ENCODE measurements around the gene COL7A1. TPM values are rescaled to one million over a fixed set of nuclear protein-coding genes. Genes with fewer than 3 reads are reported as not detected.

Gene COL7A1
- total RNA-seq, 1 experiment from 2014 or later: 22.9 TPM

DNA sequence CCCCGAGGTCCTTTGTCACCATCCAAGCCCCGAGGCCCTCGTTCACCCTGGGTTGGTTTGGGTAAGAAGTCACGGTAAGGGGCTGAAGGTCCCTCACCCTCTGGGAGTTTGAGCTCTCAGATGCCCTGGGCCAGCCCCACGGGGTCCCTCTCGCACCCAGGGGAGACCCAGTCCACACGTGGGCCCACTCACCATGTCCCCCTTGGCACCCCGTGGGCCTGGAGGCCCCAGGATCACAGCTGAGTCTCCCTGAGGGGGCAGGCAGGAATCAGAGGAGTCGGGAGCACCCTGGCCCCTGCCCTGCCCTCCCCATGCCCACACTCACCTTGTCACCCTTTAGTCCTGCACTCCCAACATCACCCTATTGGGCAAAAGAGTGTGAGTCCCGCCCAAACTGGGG is 25.7 kb downstream of the COL7A1 start:
- no peaks in the 10 kb centered on the region for H4K20me1 ChIP-seq (ENCODE audit: control insufficient read depth, insufficient read depth, insufficient read length)
- H3K4me2 ChIP-seq (ENCODE audit: insufficient read depth, insufficient read length, low read length): no peak overlapping the region

More for the DNA sequence above, 25.7 kb downstream of the COL7A1 start:
- H3K9me3 Mint-ChIP-seq: no peaks in the 10 kb centered on the region
- no peaks in the 10 kb centered on the region for H3K23me2 ChIP-seq (ENCODE audit: insufficient read length, low read depth, low read length, poor library complexity, severe bottlenecking)
- H3K79me1 ChIP-seq (ENCODE audit: insufficient read depth, low read depth, low read length, poor library complexity, severe bottlenecking): no peaks in the 10 kb centered on the region
- no peaks in the 10 kb centered on the region for H3K9me3 ChIP-seq (ENCODE audit: control insufficient read depth, low read depth, low read length)
- no peaks in the 10 kb centered on the region for H3K79me2 ChIP-seq (ENCODE audit: insufficient read depth, low read length)
- no peak overlapping the region for H2BK120ac ChIP-seq (ENCODE audit: low read depth, low read length, poor library complexity, severe bottlenecking)
- no peaks in the 10 kb centered on the region for H3K4me1 Mint-ChIP-seq
- H4K8ac ChIP-seq (replicated peaks; ENCODE audit: insufficient read length, low read depth, low read length): no peak overlapping the region
- no peak overlapping the region for H2AK5ac ChIP-seq (ENCODE audit: insufficient read length, low read length)
- no peak overlapping the region for H2BK12ac ChIP-seq (ENCODE audit: insufficient read length, low read depth, low read length)
- DNase-seq: no peak
- TF ChIP-seq CTCF (conservative IDR thresholded peaks at IDR 0.05): no peak
- no peak overlapping the region for H4K91ac ChIP-seq (ENCODE audit: insufficient read length, low read depth, low read length)
- H3K27ac ChIP-seq (ENCODE audit: insufficient read length, low read depth, low read length): no peak overlapping the region
- H2BK5ac ChIP-seq (ENCODE audit: insufficient read length, low read length): no peak overlapping the region
- H3T11ph ChIP-seq (ENCODE audit: low read length): no peak overlapping the region
- H3K14ac ChIP-seq (ENCODE audit: insufficient read depth, low read length): no peak overlapping the region
- WGBS (ENCODE audit: extremely low coverage, insufficient read length, low lambda C conversion rate): no CpG with 5 or more reads among the region's 10 CpGs
- H3K23ac ChIP-seq (ENCODE audit: insufficient read length, low read depth, low read length): no peak overlapping the region
- no peaks in the 10 kb centered on the region for H3K4me1 ChIP-seq (ENCODE audit: insufficient read depth, low read length)
- H3K27me3 ChIP-seq (ENCODE audit: insufficient read depth, low read length): no peaks in the 10 kb centered on the region
- peaks cover 0 to 26% (median 0%) of the 10 kb centered on the region in 3 experiments; a peak in 4 of 7 replicates for H3K36me3 Mint-ChIP-seq (ENCODE audit: insufficient read depth in 1 of 3, low read depth in 3 of 3)
- H3K27ac Mint-ChIP-seq: no peak overlapping the region
- no peaks in the 10 kb centered on the region for H3K27me3 Mint-ChIP-seq (ENCODE audit: low read depth)
- H3K4ac ChIP-seq (ENCODE audit: low read depth, low read length): no peak overlapping the region
- H2BK15ac ChIP-seq (ENCODE audit: low read depth, low read length): no peak overlapping the region
- no peak overlapping the region for H3K56ac ChIP-seq (ENCODE audit: insufficient read length, low read depth, low read length)
- H3K4me3 Mint-ChIP-seq: no peak overlapping the region
- H2BK20ac ChIP-seq (ENCODE audit: low read depth, low read length, poor library complexity, severe bottlenecking): no peak overlapping the region
- H2AFZ ChIP-seq (ENCODE audit: low read length): no peak overlapping the region
- no peak overlapping the region for H3K18ac ChIP-seq (ENCODE audit: insufficient read length, low read depth, low read length)
- no peak overlapping the region for H4K5ac ChIP-seq (ENCODE audit: insufficient read length, low read depth, low read length)
- H3K9ac ChIP-seq (ENCODE audit: extremely low read depth, insufficient read length, low read length): no peak overlapping the region

Data from H9 (cell line).